IMR-90 (cell line): Measurements from ENCODE around the gene DVL2.

Experiments used
- CEBPB ChIP-seq: IDR thresholded peaks from 2 replicates; pipeline ENCODE4 v1.6.1; 2012; ENCODE audit warnings: low read depth, low read length, improper control_type of control experiment
- MAZ ChIP-seq: IDR thresholded peaks from 2 replicates; pipeline ENCODE4 v1.6.1; 2012; ENCODE audit warnings: low read depth, mild to moderate bottlenecking, low read length, improper control_type of control experiment, moderate library complexity, borderline replicate concordance
- NFE2L2 ChIP-seq: fragments of 150-350 bp; IDR thresholded peaks from 2 replicates; pipeline ENCODE4 v1.6.1; 2016; ENCODE audit warnings: low read depth, mild to moderate bottlenecking, low read length
- POLR2A ChIP-seq: IDR thresholded peaks from 2 replicates; pipeline ENCODE4 v1.6.1; 2012; ENCODE audit warnings: mild to moderate bottlenecking, low read depth, low read length
- RAD21 ChIP-seq: IDR thresholded peaks from 2 replicates; pipeline ENCODE4 v1.6.1; 2012; ENCODE audit warnings: low read length, improper control_type of control experiment
- RFX5 ChIP-seq: IDR thresholded peaks from 2 replicates; pipeline ENCODE4 v1.8.0; 2012; ENCODE audit warnings: low read depth, mild to moderate bottlenecking, low read length, moderate library complexity
- TF ChIP-seq, protein P1 (sequence below): conservative IDR thresholded peaks from 2 replicates; pipeline ENCODE4 v1.5.1; 2012; ENCODE audit warnings: mild to moderate bottlenecking, low read depth, low read length, improper control_type of control experiment
- TF ChIP-seq, protein P2 (sequence below): fragments of 150-350 bp; IDR thresholded peaks from 2 replicates; pipeline ENCODE4 v1.6.1; 2017; ENCODE audit warnings: mild to moderate bottlenecking, antibody characterized with exemption, low read length, low read depth

DNA sequence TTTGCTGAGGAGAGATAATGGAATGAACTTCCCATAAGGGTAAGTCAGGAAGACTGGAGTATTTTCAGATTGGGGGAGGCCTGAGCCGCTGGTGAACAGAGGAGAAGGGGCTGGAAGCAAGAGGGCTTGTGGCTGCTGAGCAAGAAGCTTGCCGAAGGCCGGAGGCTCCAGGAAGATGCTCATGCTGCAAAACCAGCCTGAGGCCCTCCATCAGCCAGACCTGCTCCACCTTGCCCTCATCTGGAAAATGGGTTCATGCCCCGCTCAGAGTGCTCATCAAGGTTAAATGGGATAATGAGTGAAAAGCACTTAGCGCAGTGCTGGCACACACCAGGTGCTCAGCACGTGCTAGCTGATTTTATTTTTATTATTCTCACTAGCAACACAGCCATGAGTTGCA is 49.7 kb downstream of the DVL2 start:
- TF ChIP-seq, protein P1, sequence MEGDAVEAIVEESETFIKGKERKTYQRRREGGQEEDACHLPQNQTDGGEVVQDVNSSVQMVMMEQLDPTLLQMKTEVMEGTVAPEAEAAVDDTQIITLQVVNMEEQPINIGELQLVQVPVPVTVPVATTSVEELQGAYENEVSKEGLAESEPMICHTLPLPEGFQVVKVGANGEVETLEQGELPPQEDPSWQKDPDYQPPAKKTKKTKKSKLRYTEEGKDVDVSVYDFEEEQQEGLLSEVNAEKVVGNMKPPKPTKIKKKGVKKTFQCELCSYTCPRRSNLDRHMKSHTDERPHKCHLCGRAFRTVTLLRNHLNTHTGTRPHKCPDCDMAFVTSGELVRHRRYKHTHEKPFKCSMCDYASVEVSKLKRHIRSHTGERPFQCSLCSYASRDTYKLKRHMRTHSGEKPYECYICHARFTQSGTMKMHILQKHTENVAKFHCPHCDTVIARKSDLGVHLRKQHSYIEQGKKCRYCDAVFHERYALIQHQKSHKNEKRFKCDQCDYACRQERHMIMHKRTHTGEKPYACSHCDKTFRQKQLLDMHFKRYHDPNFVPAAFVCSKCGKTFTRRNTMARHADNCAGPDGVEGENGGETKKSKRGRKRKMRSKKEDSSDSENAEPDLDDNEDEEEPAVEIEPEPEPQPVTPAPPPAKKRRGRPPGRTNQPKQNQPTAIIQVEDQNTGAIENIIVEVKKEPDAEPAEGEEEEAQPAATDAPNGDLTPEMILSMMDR, result no peak
- TF ChIP-seq POLR2A (no peak), MAZ (no peak), RAD21 (no peak), RFX5 (no peak), CEBPB (no peak), NFE2L2 (no peak)
- TF ChIP-seq, protein P2, sequence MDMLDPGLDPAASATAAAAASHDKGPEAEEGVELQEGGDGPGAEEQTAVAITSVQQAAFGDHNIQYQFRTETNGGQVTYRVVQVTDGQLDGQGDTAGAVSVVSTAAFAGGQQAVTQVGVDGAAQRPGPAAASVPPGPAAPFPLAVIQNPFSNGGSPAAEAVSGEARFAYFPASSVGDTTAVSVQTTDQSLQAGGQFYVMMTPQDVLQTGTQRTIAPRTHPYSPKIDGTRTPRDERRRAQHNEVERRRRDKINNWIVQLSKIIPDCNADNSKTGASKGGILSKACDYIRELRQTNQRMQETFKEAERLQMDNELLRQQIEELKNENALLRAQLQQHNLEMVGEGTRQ, result no peak
